HG03558 (cell line): Measurements from ENCODE around the gene ZNF516.

Experiments
- ATAC-seq: cut with Tn5 transposase; IDR thresholded peaks from one replicate; pipeline ENCODE4 v1.9.1; 2021; ENCODE audit warnings: moderate number of reproducible peaks; ENCODE audit not compliant: unreplicated experiment; ENCODE audit errors: extremely low read depth

ZNF516 gene

DNA sequence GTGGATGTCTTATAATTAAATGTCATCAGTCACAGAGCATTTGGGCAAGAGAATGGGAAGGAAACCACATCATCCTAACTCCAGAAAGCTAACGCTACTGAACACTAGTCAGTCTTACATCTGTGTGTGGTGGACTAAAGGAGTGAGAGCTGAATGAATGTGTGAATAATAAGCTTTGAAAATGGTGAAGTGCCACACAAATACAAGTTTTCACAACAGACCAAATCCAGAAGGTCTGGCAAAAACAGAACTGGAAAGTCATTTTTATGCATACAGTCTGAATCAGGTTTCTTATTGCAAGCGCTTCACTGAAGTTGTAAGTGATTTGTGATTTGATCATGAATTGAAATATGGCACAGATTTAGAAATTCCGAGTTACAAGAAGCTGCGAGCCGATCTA is 175.7 kb downstream of the ZNF516 start:
- no peak for ATAC-seq

DNA sequence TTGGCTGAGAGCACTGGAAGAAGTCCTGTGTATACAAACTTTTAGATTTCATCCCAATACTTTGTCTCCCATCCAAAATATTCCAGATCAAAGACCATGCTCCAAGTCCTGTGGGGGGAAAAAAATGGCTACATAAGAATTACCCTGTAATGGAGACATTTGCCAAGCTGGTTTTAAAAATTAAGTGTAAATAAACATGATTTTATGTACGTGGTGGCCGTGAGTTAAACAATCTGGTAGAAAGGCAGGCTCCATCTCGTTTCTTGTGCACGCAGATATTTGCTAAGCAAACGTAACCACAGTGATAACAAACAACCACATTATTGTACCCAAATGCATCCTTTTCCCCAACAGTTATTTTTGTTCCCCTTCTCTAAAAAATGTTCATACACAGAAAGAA is 176.4 kb downstream of the ZNF516 start:
- no peak for ATAC-seq

DNA sequence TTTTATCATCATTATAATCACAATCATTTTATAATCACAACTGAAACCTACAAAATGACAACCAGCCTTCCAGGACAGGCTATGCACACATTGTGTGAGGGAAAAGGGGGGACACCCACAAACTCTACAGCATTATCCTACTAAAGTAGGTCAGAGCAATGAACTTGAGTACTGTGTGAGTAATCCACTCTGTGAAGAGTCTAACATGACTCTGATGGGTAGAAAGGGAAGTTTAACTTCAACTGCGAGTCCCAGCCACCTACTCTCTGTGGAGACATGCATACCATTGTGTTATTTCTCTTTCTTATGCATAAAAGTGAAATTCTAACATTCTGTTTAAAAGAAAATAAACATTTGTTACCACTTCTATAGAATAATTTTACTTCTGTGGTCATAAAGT is 177.9 kb downstream of the ZNF516 start:
- no peak for ATAC-seq

DNA sequence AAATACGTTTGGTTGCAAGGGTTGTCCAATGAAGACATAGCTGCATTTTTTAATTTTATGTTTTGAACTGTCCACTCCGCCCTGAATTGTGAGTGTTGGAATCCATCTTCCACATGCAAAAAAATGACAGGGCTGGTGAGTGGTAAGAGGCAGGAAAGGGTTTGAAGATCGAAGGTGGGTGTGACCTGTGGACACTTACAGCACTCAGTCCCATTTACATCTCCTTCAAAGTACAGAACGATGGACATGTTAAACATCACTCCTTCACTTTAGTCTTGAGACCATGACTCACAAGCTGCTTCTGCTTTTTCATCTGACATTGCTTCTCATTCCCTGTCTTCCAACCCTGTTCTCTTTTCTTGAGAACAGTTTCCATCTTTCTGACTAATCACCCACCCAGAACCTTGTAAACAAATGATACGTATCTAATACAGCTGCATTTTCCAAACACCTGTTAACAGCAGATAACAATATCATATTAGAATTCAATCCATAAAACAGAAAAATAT is 179.3 kb downstream of the ZNF516 start:
- no peak for ATAC-seq

DNA sequence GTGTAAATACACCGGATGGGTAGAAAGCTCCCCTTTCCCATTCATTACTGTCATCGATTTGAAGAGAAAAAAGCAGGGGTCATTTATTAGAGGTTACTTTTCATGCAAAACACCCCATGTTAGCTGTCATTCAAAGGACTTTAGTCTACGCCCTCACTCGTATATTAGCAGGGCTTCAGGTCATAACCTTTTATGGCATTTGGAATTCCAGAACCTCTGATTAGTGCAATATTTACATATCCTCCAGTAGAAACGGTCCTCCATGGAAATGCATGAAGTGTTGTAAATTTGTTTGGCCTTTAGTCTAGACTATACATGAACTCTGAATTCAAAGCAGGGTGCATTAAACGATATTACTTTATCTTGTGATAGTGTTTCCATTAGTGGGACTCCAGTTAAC is 180.5 kb downstream of the ZNF516 start:
- no peak for ATAC-seq

DNA sequence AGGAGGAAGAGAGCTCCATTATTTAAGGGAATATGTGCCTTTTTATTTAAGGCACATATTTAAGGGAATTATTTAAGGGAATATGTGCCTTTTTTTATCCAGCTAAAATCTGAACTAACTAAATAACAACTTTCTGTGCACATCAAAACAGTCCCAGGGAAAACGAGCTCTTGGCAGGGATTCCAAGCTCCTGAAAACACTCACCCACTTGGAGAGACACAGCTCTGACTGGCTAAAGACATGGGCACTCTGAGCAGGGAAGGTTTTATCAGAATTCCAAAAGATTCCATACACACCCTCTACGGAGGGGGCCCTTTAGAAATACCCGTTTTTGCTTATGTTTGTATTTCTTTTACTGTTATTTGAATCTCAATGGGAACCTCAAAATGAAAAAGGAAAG is 181.0 kb downstream of the ZNF516 start:
- no peak for ATAC-seq
